ENCODE measurements around the gene LMX1B. TPM values are rescaled to one million over a fixed set of nuclear protein-coding genes. Genes with fewer than 3 reads are reported as not detected.

The LMX1B gene
- total and polyA plus RNA-seq, 2 of the 4 experiments (the other 2 are of a cell fraction) = not detected

GRCh38 chr9:126723807-126724172, 110.1 kb downstream of the LMX1B start:
- TF ChIP-seq RFX5 (IDR thresholded peaks at IDR 0.05; ENCODE audit: low read depth, low read length) (no peak), POLR2A (IDR thresholded peaks at IDR 0.05; ENCODE audit: low read depth, low read length) (no peak), RCOR1 (IDR thresholded peaks at IDR 0.05; ENCODE audit: insufficient replicate concordance, low read length) (no peak), RAD21 (IDR thresholded peaks at IDR 0.05; ENCODE audit: low read length) (no peak), MAFK (IDR thresholded peaks at IDR 0.05; ENCODE audit: low read depth, low read length) (no peak), SMC3 (IDR thresholded peaks at IDR 0.05; ENCODE audit: low read depth, low read length) (no peak)
- H2AK5ac ChIP-seq (ENCODE audit: low read depth, low read length) = no peak overlapping the region
- no peak overlapping the region for H2BK5ac ChIP-seq (ENCODE audit: low read depth, low read length, poor library complexity, severe bottlenecking)
- no peaks in the 10 kb centered on the region for H3K9me3 ChIP-seq (ENCODE audit: control insufficient read depth, insufficient read depth, low read length)
- H4K20me1 ChIP-seq (ENCODE audit: insufficient read depth, low read length) = no peaks in the 10 kb centered on the region
- H3K23ac ChIP-seq (ENCODE audit: low read depth, low read length) = no peak overlapping the region
- H3K4ac ChIP-seq (ENCODE audit: low read depth, low read length) = no peak overlapping the region
- intact Hi-C loops (cut with micrococcal nuclease) = no loop called here
- ChIA-PET POLR2A (ENCODE audit: unreplicated experiment) (no interaction called here), CTCF (no interaction called here)
- no peak overlapping the region for H3K14ac ChIP-seq (replicated peaks; ENCODE audit: low read depth, low read length)
- H4K8ac ChIP-seq (ENCODE audit: low read depth in 2 of 2, low read length in 2 of 2) = no peak overlapping the region
- H3K36me3 ChIP-seq (ENCODE audit: control insufficient read depth, insufficient read depth, low read length) = no peaks in the 10 kb centered on the region
- no peak overlapping the region for H3K56ac ChIP-seq (ENCODE audit: extremely low read depth, insufficient read depth, low read length)
- H3K9me1 ChIP-seq (ENCODE audit: insufficient read depth, low read length) = no peaks in the 10 kb centered on the region; the same call in 1 of the 2 replicates
- ATAC-seq (ENCODE audit: low read depth) = no peak
- no peak overlapping the region for H4K91ac ChIP-seq (ENCODE audit: insufficient read depth, low read depth, low read length)
- in situ Hi-C loops (cut with MboI; ENCODE audit: low sequenced_read_pairs) = no loop called here
- H2BK20ac ChIP-seq (ENCODE audit: low read depth, low read length) = no peak overlapping the region
- H3K27ac ChIP-seq (ENCODE audit: insufficient read depth, low read length) = no peak overlapping the region
- no peak overlapping the region for H2AFZ ChIP-seq (replicated peaks; ENCODE audit: low read length, poor library complexity)
- no peak overlapping the region for H3K4me3 ChIP-seq (ENCODE audit: insufficient read depth, low read depth, low read length)
- H3K27me3 ChIP-seq (ENCODE audit: control insufficient read depth, insufficient read depth, low read length) = peaks cover 44% of the 10 kb centered on the region
- no peak overlapping the region for H2AK9ac ChIP-seq (replicated peaks; ENCODE audit: low read depth, low read length, poor library complexity)
- no peak overlapping the region for H3K18ac ChIP-seq (ENCODE audit: low read depth, low read length)
- H3K4me2 ChIP-seq (ENCODE audit: low read depth, low read length) = no peak overlapping the region
- WGBS, 2 experiments (ENCODE audit: extremely low coverage in 2 of 2, insufficient read length in 1 of 2) = 5% methylated on average over 4 of the region's 14 CpGs; no CpG with 5 or more reads in 1 of the 2 experiments
- no peak for DNase-seq
- no TSS peak for BruUV-seq (replicated peaks)
- H2BK120ac ChIP-seq (ENCODE audit: low read depth, low read length) = no peak overlapping the region
- H3K79me1 ChIP-seq (ENCODE audit: low read depth in 1 of 2, low read length in 2 of 2) = no peaks in the 10 kb centered on the region
- no peaks in the 10 kb centered on the region; the same call in 1 of the 2 replicates for H3K4me1 ChIP-seq (ENCODE audit: control insufficient read depth, insufficient read depth, low read length)
- no peak overlapping the region for H3K9ac ChIP-seq (ENCODE audit: low read depth, low read length)
- dilution Hi-C loops (cut with HindIII; ENCODE audit: low sequenced_read_pairs, unreplicated experiment) = no loop called here
- no peak overlapping the region for H2BK15ac ChIP-seq (ENCODE audit: low read depth, low read length)
- H4K5ac ChIP-seq (ENCODE audit: low read depth, low read length) = no peak overlapping the region

All from IMR-90 (cell line).